ENCODE measurements around the gene CYTH3. TPM values are rescaled to one million over a fixed set of nuclear protein-coding genes. Genes with fewer than 3 reads are reported as not detected.

CYTH3 gene
- total and polyA plus RNA-seq, 2 of the 8 experiments (the other 6 are each of a cell fraction or from before 2014, with no cell fraction given) = 10.3 to 11.9 TPM

- H3K4me2 ChIP-seq (ENCODE audit: insufficient read depth in 1 of 2, low read depth in 2 of 2, low read length in 2 of 2) = no peak overlapping the region
- H3K27me3 ChIP-seq (replicated peaks in 1 of 4; ENCODE audit: control insufficient read depth in 3 of 4, extremely low read depth in 1 of 4, insufficient read depth in 3 of 4, low read length in 3 of 4) = no peaks in the 10 kb centered on the region
- H2BK12ac ChIP-seq (ENCODE audit: low read depth, low read length) = no peak overlapping the region
- H4K20me1 ChIP-seq (replicated peaks in 1 of 2; ENCODE audit: control insufficient read depth in 1 of 2, insufficient read depth in 2 of 2, low read length in 2 of 2) = no peaks in the 10 kb centered on the region
- no peaks in the 10 kb centered on the region for H3K9me3 ChIP-seq (ENCODE audit: insufficient read depth in 2 of 2, low read depth in 1 of 2, low read length in 1 of 2)
- no peak for DNase-seq (ENCODE audit: low read depth in 1 of 2, low spot score in 2 of 2)
- no peak overlapping the region for H3K18ac ChIP-seq (ENCODE audit: extremely low read depth, low read length)
- 90% methylated on average over 10 of the region's 10 CpGs; no CpG with 5 or more reads in 1 of the 2 experiments for WGBS, 2 experiments (ENCODE audit: extremely low coverage in 1 of 2, insufficient coverage in 1 of 2, insufficient read length in 1 of 2, insufficient replicate concordance in 2 of 2, low coverage in 1 of 2, low lambda C conversion rate in 2 of 2, missing lambda C conversion rate in 1 of 2)
- H4K8ac ChIP-seq (ENCODE audit: extremely low read depth, insufficient read depth, low read length) = no peak overlapping the region
- H2BK20ac ChIP-seq (ENCODE audit: low read length) = no peak overlapping the region
- no peak overlapping the region for H4K5ac ChIP-seq (ENCODE audit: insufficient read length, low read depth, low read length)
- FAIRE-seq = no peak
- H3K4me1 ChIP-seq (replicated peaks in 1 of 4; ENCODE audit: control insufficient read depth in 3 of 4, insufficient read depth in 4 of 4, low read length in 3 of 4) = no peaks in the 10 kb centered on the region
- no peaks in the 10 kb centered on the region for H3K79me2 ChIP-seq (ENCODE audit: control insufficient read depth in 1 of 2, insufficient read depth in 2 of 2, low read length in 2 of 2)
- H2BK120ac ChIP-seq (replicated peaks; ENCODE audit: low read depth, low read length) = no peak overlapping the region
- ChIA-PET CTCF (ENCODE audit: partially characterized antibody) (interaction anchor here (0.7 kb wide), 1 partner anchor 80 kb away, joined by 3 read pairs; no protein-coding TSS in a partner anchor), POLR2A (ENCODE audit: partially characterized antibody) (no interaction called here)
- no peak overlapping the region for H3K9ac ChIP-seq (replicated peaks in 1 of 4; ENCODE audit: extremely low read depth in 1 of 4, low read depth in 3 of 4, low read length in 3 of 4)
- TF ChIP-seq USF2 (IDR thresholded peaks at IDR 0.05; ENCODE audit: low read length) = no peak
- no peak for TF ChIP-seq RAD21 (IDR thresholded peaks at IDR 0.05 in 1 of 2, conservative IDR thresholded peaks at IDR 0.05 in 1 of 2; ENCODE audit: low read depth in 2 of 2, low read length in 2 of 2)
- no peak for TF ChIP-seq ZNF274 (IDR thresholded peaks at IDR 0.05; ENCODE audit: borderline replicate concordance, extremely low read depth, low read length)
- no peak for TF ChIP-seq YY1 (IDR thresholded peaks at IDR 0.05; ENCODE audit: low read depth, low read length)
- TF ChIP-seq PHF8 (conservative IDR thresholded peaks at IDR 0.05; ENCODE audit: low read depth, low read length) = no peak
- TF ChIP-seq SP4 (IDR thresholded peaks at IDR 0.05; ENCODE audit: low read length) = no peak
- no peak for TF ChIP-seq CTBP2 (IDR thresholded peaks at IDR 0.05; ENCODE audit: borderline replicate concordance, insufficient read depth, insufficient read length, low read length)
- no peak overlapping the region for H4K91ac ChIP-seq (replicated peaks; ENCODE audit: insufficient read length, low read length)
- no peak overlapping the region for H2AK5ac ChIP-seq (ENCODE audit: low read depth, low read length)
- no peak overlapping the region for H2BK15ac ChIP-seq (ENCODE audit: low read length)
- H3K4me3 ChIP-seq (ENCODE audit: extremely low read depth in 1 of 4, insufficient read depth in 2 of 4, low read depth in 3 of 4, low read length in 4 of 4) = no peak overlapping the region
- no peak overlapping the region for H3K14ac ChIP-seq (ENCODE audit: insufficient read length)
- H3K23ac ChIP-seq (ENCODE audit: insufficient read length) = no peak overlapping the region
- no peak overlapping the region for H3K56ac ChIP-seq (replicated peaks; ENCODE audit: insufficient read length, low read depth, low read length)
- H2AFZ ChIP-seq (ENCODE audit: low read length) = no peak overlapping the region
- H3K4ac ChIP-seq (replicated peaks; ENCODE audit: insufficient read length, low read depth, low read length) = no peak overlapping the region
- no peak overlapping the region for H2BK5ac ChIP-seq (ENCODE audit: low read depth, low read length)
- H3K79me1 ChIP-seq (ENCODE audit: low read depth, low read length) = no peaks in the 10 kb centered on the region
- no peaks in the 10 kb centered on the region for H3K23me2 ChIP-seq (ENCODE audit: low read depth, low read length)
- H3K36me3 ChIP-seq (ENCODE audit: control insufficient read depth in 2 of 4, insufficient read depth in 4 of 4, low read length in 3 of 4) = no peaks in the 10 kb centered on the region
- no peak overlapping the region for H3K27ac ChIP-seq (ENCODE audit: low read depth, low read length)
Measured at GRCh38 chr7:6310271-6310993, 38.0 kb upstream of the CYTH3 start.

Measured in H1 (cell line).